DMS 273 treated with DMSO at 0.1 percent for 48 hours (cell line): ENCODE data around the gene MYLK.
"Not testable (repeated sequence)": the region's sequence is repeated elsewhere in the genome, so short reads cannot be mapped to it uniquely, and the experiment has no call there.

ENCODE experiments used
- DNase-seq: peaks from one replicate; lab custom pipeline; 2025; lab: John Stamatoyannopoulos, UW

Gene MYLK

DNA sequence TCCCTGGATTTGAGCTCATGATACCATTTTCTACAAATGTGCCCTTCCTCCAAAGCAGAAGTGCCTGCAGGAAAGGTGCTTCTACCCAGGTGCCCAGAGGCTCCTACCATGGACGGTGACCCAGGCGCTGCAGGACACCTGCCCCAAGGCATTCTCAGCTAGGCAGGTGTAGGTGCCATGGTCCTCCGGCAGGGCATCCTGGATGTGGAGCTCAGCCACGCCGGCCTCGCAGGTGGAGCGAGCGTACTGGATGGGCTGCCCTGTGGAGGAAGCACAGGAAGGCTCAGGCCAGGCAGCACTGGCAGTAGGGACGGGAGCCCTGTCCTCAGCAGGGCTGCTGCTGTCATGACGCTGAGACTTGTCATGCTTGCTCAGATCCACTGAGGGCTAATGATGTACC lies 162.1 kb downstream of the MYLK start:
- DNase-seq: no peak

- DNase-seq: not testable (repeated sequence)
Observed at GRCh38 chr3:123721095-123721689, 162.9 kb downstream of the MYLK start.

GRCh38 chr3:123720638-123721037 lies 163.5 kb downstream of the MYLK start:
- no peak for DNase-seq

DNA sequence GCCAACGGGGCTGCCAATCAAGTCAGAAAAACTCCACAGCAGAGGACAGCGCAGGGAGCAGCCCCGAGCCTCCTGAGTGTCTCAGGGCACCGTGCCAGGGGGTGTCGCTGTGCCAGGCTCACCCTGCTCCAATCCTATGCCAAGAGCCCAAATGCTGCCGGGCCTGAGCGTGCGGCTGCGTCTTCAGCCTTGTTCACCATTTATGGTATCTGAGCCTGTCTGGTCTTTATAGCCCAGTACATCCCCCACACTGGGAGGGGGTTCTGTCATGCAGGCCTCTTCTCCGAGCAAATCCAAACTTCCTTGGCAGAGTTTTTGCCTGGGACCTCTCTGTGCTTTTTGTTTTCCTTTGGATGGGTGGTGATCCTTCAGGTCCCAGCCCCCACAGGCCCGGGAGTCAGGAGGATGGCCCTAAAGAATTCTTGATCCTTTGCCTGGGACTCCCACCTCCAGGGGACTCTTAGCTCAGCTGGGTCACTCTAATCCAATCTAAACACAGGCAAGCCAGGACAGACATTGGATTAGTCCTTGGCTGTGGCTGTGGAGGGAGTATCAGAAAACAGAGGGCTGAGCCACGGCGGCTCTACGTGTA lies 164.2 kb downstream of the MYLK start:
- no peak for DNase-seq

- peak; percentile 67 for DNase-seq
Observed at GRCh38 chr3:123719061-123719756, 164.9 kb downstream of the MYLK start.

- DNase-seq: no peak
Observed at GRCh38 chr3:123718108-123718507, 166.0 kb downstream of the MYLK start.

- not testable (repeated sequence) for DNase-seq
Observed at GRCh38 chr3:123717451-123717850, 166.7 kb downstream of the MYLK start.

GRCh38 chr3:123716411-123716810 lies 167.7 kb downstream of the MYLK start:
- no peak for DNase-seq

GRCh38 chr3:123713211-123713610 lies 170.9 kb downstream of the MYLK start:
- DNase-seq: no peak

GRCh38 chr3:123712077-123712860 lies 171.9 kb downstream of the MYLK start:
- DNase-seq: no peak

DNA sequence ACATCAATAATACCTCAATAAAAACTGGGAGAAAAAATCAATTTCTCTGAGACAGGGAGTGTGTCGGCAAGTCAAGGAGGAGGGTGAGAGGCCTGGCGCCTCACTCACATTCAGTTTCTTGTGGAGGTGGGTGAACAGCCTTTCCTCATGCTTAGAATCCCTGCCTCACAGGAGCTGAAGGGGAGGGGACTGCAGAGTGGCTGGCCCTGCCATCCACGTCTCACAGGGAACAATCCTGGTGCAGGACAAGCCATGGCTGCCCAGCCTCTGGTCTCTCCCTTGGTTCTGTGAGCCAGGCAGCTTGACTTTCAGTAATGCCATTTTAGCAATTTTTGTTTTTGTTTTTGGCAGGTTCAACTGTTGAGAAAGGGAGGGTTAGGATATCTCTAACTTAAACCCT lies 172.8 kb downstream of the MYLK start:
- no peak for DNase-seq

- DNase-seq: no peak
Observed at GRCh38 chr3:123708531-123708930, 175.6 kb downstream of the MYLK start.

- DNase-seq: not testable (repeated sequence)
Observed at GRCh38 chr3:123707641-123708040, 176.5 kb downstream of the MYLK start.

DNA sequence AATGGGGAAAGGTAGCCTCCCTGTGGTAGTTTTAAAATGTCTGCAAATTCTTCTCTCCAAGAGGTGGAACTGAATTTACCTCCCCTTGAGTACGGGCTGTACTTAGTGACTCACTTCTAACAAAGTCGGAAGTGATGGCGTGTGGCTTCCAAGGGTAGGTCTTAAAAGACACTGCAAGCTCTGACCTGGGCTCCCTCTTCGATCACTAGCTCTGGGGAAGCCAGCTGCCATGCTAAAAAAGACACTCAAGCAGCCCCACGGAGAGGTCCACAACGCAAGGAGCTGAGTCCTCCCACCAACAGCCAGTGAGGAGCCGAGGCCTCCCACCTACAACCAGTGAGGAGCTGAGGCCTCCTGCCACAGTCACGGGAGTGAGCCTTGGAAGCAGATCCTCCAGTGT lies 177.3 kb downstream of the MYLK start:
- DNase-seq: no peak

GRCh38 chr3:123705488-123706285 lies 178.4 kb downstream of the MYLK start:
- DNase-seq: no peak

- DNase-seq: not testable (repeated sequence)
Observed at GRCh38 chr3:123703663-123704062, 180.5 kb downstream of the MYLK start.

DNA sequence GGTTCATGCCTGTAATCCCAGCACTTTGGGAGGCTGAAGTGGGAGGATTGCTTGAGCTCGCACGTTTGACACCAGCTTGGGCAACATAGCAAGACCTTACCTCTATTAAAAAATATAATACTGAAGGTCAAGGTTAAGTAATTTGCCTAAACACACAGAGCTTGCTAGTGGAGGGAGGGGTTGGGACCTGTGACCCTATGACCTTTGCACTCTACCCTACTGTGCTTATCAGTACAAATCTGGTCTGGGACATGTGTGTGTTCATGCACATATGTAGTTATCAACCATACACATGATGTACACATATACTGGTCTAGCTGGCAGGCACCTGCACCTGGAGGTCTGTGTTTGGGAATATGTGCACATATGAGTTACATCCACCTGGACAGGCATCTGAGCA lies 181.4 kb downstream of the MYLK start:
- DNase-seq: no peak

GRCh38 chr3:123702057-123702456 lies 182.1 kb downstream of the MYLK start:
- peak; percentile 78 for DNase-seq

DNA sequence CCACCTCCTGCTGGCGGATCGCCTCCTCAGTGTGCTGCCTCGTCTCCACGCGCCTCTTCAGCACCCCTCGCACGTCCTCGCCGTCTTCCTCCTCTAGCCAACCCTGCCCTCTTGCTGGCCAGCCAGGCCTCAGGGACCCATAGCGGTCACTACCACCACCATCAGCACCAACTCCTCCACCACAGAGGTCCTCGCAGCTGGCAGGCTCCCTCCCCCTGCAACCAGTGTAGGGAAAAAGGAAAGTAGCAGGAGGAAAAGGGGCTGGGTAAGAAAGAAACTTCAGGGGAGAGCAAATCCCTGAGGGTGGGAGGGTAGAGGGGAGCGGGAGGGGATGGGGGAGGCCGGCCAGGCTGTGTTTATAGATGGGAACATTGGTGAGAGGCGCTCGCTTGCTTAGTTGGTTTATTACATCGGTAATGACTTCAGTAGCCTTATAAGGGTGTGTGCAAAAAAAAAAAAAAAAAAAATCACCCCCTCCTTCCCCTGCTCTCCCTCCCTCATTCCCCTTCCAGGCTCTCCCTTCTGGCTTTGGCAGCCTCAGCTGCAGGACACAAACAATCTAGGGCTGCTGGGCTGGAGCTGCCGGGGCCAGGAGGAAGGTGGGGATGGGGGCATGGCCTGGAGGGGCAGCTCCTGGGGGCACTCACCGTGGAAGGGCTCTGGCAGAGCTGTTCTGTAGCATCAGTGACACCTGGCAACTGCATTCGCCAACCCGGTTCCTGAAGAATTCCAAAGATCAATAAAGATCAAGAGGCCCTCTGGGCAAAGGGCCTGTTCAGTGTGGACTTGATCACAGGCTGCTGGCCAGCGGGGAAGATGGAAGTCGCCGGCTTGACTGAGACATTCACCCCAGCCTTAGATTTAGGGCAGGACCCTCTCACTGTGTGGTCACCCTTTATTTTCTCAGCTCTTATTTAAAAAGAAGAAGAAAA lies 183.1 kb downstream of the MYLK start:
- DNase-seq: no peak

- DNase-seq: no peak
Observed at GRCh38 chr3:123698813-123699212, 185.3 kb downstream of the MYLK start.

- DNase-seq: no peak
Observed at GRCh38 chr3:123696808-123697207, 187.3 kb downstream of the MYLK start.
